HFFc6 (cell line): ENCODE data around the gene CAMSAP3. TPM values are rescaled to one million over a fixed set of nuclear protein-coding genes. Genes with fewer than 3 reads are reported as not detected.

Source experiments
- DNase-seq: peaks from one replicate; pipeline ENCODE4 v3.0.0-alpha.2; 2018
- H3K27ac Mint-ChIP-seq: 2 replicates; pipeline ENCODE4 v1.8.0; 2020; ENCODE audit warnings: mild to moderate bottlenecking, mixed read lengths
- H3K27me3 Mint-ChIP-seq: 2 replicates; pipeline ENCODE4 v1.8.0; 2021; ENCODE audit warnings: mild to moderate bottlenecking, moderate library complexity, mixed read lengths; ENCODE audit not compliant: insufficient read depth
- H3K36me3 Mint-ChIP-seq: 2 replicates; pipeline ENCODE4 v1.8.0; 2021; ENCODE audit warnings: low read depth, mixed read lengths
- H3K4me1 Mint-ChIP-seq: 2 replicates; pipeline ENCODE4 v1.8.0; 2020; ENCODE audit warnings: low read depth, mixed read lengths
- H3K4me3 Mint-ChIP-seq: 2 replicates; pipeline ENCODE4 v1.8.0; 2020; ENCODE audit warnings: mild to moderate bottlenecking, moderate library complexity, mixed read lengths
- H3K9me3 Mint-ChIP-seq: 2 replicates; pipeline ENCODE4 v1.8.0; 2020; ENCODE audit warnings: mild to moderate bottlenecking, mixed read lengths
- CTCF ChIP-seq: fragments of 200-600 bp; sonication (generic); IDR thresholded peaks from 2 replicates; pipeline ENCODE4 v1.5.0; 2021; ENCODE audit warnings: antibody characterized with exemption, mild to moderate bottlenecking
- long read RNA-seq: library from polyadenylated mRNA; unstranded; transcript quantifications from one replicate; pipeline ENCODE4 v2.0.0, GENCODE V29; 2019
- total RNA-seq, 6 experiments: library from RNA; stranded (reverse); fragmentation: NEBNext Ultra II Directional; extraction: Animal tissue kit (Norgen Biotek cat#: 25700); gene quantifications; 2 replicates in 1 of 6; 3 replicates in 5 of 6; pipeline ENCODE4 v1.2.3, GENCODE V29; 2021

The CAMSAP3 gene, protein sequence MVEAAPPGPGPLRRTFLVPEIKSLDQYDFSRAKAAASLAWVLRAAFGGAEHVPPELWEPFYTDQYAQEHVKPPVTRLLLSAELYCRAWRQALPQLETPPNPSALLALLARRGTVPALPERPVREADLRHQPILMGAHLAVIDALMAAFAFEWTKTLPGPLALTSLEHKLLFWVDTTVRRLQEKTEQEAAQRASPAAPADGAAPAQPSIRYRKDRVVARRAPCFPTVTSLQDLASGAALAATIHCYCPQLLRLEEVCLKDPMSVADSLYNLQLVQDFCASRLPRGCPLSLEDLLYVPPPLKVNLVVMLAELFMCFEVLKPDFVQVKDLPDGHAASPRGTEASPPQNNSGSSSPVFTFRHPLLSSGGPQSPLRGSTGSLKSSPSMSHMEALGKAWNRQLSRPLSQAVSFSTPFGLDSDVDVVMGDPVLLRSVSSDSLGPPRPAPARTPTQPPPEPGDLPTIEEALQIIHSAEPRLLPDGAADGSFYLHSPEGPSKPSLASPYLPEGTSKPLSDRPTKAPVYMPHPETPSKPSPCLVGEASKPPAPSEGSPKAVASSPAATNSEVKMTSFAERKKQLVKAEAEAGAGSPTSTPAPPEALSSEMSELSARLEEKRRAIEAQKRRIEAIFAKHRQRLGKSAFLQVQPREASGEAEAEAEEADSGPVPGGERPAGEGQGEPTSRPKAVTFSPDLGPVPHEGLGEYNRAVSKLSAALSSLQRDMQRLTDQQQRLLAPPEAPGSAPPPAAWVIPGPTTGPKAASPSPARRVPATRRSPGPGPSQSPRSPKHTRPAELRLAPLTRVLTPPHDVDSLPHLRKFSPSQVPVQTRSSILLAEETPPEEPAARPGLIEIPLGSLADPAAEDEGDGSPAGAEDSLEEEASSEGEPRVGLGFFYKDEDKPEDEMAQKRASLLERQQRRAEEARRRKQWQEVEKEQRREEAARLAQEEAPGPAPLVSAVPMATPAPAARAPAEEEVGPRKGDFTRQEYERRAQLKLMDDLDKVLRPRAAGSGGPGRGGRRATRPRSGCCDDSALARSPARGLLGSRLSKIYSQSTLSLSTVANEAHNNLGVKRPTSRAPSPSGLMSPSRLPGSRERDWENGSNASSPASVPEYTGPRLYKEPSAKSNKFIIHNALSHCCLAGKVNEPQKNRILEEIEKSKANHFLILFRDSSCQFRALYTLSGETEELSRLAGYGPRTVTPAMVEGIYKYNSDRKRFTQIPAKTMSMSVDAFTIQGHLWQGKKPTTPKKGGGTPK
- not detected for total RNA-seq
- long read RNA-seq, result 0 reads

DNA sequence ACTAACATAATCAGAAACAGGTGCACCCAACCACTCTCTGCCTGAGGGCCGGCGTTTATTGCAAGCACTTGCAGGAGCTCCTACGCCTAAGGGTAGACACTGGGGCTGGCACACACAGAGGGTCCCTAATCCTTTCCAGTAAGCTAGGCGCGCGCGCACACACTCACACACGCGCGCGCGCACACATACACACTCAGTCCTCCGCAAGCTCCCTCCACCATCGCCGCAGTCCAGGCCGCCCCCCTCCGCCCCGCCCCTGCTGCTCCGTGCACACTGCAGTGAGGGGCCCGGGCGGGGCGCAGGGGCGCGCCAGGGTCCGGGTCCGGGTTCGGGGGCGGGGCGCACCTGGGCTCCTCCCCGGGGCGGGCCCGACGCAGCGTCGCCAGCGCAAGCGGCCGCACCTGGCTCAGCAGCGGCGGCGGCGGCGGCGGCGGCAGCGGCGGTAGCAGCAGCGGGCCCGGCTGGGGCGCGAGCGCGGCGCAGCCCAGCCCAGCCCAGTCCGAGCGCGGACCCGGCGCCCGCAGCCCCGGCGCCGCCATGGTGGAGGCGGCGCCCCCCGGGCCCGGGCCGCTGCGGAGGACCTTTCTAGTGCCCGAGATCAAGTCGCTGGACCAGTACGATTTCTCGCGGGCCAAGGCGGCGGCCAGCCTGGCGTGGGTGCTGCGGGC lies at the start of gene CAMSAP3:
TSS of gene CAMSAP3 (plus strand) at position 398 of the 668 bp plus-strand sequence. CDS start at position 538, 140 bp downstream.
- no peaks in the 10 kb centered on the region for H3K4me1 Mint-ChIP-seq
- peaks cover 26% of the 10 kb centered on the region for H3K27me3 Mint-ChIP-seq
- no peak within 1 kb of the TSS for H3K4me3 Mint-ChIP-seq
- no peaks in the 10 kb centered on the region for H3K9me3 Mint-ChIP-seq
- DNase-seq, result no peak
- no peak for TF ChIP-seq CTCF
- no peaks in the 10 kb centered on the region for H3K36me3 Mint-ChIP-seq
- no peak within 1 kb of the TSS for H3K27ac Mint-ChIP-seq

- no peak for DNase-seq
- peaks cover 22% of the 10 kb centered on the region for H3K36me3 Mint-ChIP-seq
- H3K4me1 Mint-ChIP-seq, result no peaks in the 10 kb centered on the region
- H3K27me3 Mint-ChIP-seq, result peaks cover 2% of the 10 kb centered on the region
- H3K4me3 Mint-ChIP-seq, result no peak overlapping the region
- no peak overlapping the region for H3K27ac Mint-ChIP-seq
- H3K9me3 Mint-ChIP-seq, result no peaks in the 10 kb centered on the region
- TF ChIP-seq CTCF, result no peak
Observed at GRCh38 chr19:7545904-7546303, 49.8 kb upstream of the CAMSAP3 start.

DNA sequence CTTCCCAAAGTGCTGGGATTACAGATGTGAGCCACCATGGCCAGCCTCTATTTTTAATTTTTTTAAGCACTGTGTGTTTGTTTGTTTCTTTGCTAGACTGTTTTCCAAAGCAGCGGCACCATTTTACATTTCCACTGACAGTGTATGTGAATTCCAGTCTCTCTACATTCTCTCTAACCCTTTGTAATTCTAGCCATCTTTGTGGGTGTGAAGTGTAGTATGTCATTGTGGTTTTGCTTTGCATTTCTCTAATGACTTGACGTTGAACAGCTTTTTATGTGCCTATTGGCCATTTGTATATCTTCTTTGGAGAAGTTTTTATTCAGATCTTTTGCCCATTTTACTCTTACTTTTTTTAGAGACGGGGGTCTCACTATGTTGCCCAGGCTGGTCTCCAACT lies 48.5 kb upstream of the CAMSAP3 start:
- Mint-ChIP-seq H3K9me3 (no peaks in the 10 kb centered on the region), H3K36me3 (peaks cover 23% of the 10 kb centered on the region), H3K27ac (no peak overlapping the region), H3K27me3 (peaks cover 2% of the 10 kb centered on the region), H3K4me3 (no peak overlapping the region), H3K4me1 (no peaks in the 10 kb centered on the region)
- no peak for TF ChIP-seq CTCF
- no peak for DNase-seq

DNA sequence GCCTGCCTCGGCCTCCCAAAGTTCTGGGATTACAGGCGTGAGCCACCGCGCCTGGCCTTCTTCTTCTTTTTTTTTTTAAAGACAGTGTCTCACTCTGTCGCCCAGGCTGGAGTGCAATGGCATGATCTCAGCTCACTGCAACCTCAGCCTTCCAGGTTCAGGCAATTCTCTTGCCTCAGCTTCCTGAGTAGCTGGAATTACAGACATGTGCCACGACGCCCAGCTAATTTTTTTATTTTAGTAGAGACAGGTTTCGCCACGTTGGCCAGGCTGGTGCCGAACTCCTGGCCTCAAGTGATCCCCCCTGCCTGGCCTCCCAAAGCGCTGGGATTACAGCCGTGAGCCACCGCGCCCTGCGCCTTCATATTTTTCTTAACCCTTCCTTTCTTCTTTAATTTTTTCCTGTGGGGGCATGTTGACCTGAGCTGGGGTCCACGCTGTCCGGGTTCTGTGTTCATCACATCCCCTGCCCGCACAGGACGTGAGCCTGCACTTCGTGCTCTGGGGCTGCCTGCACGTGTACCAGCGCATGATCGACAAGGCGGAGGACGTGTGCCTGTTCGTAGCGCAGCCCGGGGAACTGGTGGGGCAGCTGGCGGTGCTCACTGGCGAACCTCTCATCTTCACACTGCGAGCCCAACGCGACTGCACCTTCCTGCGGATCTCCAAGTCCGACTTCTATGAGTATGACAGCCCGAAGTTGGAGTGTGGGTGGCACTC lies 46.1 kb upstream of the CAMSAP3 start:
- no peak for DNase-seq
- no peak overlapping the region for H3K4me3 Mint-ChIP-seq

More for the DNA sequence above, 46.1 kb upstream of the CAMSAP3 start:
- no peak overlapping the region for H3K27ac Mint-ChIP-seq
- H3K36me3 Mint-ChIP-seq, result peaks cover 25% of the 10 kb centered on the region
- H3K9me3 Mint-ChIP-seq, result no peaks in the 10 kb centered on the region
- no peak for TF ChIP-seq CTCF
- no peaks in the 10 kb centered on the region for H3K4me1 Mint-ChIP-seq
- peaks cover 2% of the 10 kb centered on the region; the same call in 1 of the 2 replicates for H3K27me3 Mint-ChIP-seq
